HG02571 (cell line): Measurements from ENCODE around the gene ADH1C.
"Not testable (repeated sequence)": the region's sequence is repeated elsewhere in the genome, so short reads cannot be mapped to it uniquely, and the experiment has no call there.

Experiments
- ATAC-seq: cut with Tn5 transposase; IDR thresholded peaks from one replicate; pipeline ENCODE4 v1.9.1; 2021; ENCODE audit warnings: mild to moderate bottlenecking, moderate library complexity; ENCODE audit not compliant: unreplicated experiment

ADH1C gene

GRCh38 chr4:99359480-99360204 lies 7.1 kb upstream of the ADH1C start:
- no peak for ATAC-seq

DNA sequence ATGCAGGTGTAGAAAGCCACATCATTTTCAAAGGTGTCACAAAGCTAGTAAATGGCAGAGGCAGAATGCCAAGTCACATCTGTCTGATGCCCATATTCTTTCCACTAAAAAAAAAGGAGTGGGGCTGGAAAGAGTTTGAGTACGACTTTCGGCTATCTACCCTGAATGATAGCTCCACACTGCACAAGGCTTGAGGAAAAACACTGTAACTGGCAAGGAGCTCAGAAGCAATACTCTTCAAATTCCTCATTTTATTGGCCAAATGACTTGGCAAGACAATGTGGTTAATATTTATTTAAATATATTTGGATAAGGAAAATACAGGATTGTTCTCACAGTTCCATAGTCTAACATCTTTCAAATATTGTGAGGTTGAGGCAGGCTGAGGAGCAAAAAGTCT lies 5.4 kb upstream of the ADH1C start:
- no peak for ATAC-seq

- no peak for ATAC-seq
Observed at GRCh38 chr4:99356992-99357391, 4.4 kb upstream of the ADH1C start.

GRCh38 chr4:99356149-99356548 lies 3.6 kb upstream of the ADH1C start:
- not testable (repeated sequence) for ATAC-seq

GRCh38 chr4:99351487-99351886 lies 1.1 kb downstream of the ADH1C start:
- ATAC-seq = no peak

DNA sequence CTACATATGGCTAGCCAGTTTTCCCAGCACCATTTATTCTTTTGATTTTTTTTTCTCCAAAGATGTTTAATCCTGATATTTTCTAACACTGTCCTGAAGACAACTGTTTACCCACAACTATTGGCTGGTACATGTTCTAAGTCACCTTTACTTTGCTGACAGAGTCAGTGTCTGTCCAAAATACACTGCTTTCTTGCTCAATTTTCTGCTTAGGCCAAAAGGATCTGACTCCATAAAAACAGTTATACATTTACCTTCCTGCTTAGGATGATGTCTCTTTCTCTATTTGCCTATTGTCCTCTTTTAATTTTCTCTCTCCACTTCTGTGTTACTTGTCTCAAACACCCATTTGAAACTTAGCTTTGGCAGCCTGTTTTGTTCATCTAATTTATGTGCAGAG lies 3.2 kb downstream of the ADH1C start:
- no peak for ATAC-seq

DNA sequence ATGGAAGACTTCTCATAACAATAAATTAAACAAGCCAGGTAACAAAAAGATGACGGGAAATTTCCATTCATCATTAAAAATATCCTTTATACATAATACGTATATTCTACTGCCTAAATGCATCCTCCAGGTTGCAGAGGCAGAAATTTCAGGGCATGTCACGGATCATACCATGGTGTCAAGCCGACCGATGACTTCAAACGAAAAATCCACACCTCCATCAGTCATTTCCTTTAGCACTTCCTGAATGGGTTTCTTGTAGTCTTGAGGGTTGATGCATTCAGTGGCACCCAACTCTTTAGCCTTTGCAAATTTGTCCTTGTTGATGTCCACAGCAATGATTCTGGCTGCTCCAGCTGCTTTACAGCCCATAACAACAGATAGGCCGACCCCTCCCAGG lies 9.9 kb downstream of the ADH1C start:
- ATAC-seq = not testable (repeated sequence)

- ATAC-seq = no peak
Observed at GRCh38 chr4:99341426-99341825, 11.1 kb downstream of the ADH1C start.

DNA sequence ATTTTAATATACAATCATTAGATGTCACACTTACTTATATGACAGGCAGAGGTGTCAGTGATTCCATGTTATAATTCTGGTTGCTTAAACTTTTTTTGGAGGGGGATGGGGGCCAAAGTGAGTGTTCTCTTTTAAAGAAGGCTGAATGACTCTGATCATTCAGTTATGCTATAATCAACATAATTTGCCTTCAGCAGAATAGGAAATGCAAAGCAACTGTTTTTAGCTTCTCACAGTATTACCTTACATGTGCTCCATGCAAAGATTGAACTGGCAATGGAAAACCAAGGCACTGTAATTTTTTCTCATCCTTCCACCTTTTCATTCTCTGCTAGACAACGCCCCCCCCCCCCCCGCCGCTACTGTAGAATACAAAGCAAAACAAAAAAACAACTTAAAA lies 13.4 kb downstream of the ADH1C start:
- ATAC-seq = no peak

DNA sequence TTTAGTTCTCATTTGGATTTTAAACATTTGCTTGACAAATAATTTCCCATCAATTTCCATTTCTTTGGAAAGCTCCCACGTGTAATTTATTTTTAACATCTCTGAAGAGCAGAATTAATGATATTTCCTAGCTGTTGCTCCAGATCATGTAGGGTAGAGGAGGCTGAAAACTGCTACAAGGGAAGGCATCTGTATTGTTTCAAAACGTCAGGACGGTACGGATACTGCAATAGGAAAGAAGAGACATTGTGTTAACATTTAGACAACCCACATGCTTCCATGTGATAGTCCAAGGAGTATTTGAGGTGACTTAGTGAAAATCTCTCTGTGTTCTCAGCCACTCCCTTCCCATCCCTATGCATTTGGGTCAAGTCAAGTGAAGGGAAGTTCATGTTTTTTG lies 16.0 kb downstream of the ADH1C start:
- ATAC-seq = no peak

DNA sequence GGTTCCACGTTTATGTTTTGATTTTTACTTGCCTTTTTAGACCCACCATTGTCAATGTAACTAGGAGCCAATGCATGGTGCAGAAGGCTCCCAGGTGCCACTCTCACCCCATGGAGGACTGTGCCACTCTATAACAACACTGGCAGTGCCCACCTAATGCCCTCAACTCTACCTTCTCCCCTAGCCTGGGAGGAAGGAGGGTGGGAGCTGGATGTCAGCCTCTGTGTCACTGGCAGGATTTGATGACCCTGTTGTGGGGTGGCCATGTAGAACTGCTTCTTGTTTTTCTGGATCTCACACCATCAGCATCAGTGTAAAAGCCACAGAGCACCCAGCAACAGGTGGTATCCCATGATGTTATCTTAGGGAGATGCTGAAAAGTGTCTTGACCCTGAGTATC lies 17.7 kb downstream of the ADH1C start:
- ATAC-seq = no peak

DNA sequence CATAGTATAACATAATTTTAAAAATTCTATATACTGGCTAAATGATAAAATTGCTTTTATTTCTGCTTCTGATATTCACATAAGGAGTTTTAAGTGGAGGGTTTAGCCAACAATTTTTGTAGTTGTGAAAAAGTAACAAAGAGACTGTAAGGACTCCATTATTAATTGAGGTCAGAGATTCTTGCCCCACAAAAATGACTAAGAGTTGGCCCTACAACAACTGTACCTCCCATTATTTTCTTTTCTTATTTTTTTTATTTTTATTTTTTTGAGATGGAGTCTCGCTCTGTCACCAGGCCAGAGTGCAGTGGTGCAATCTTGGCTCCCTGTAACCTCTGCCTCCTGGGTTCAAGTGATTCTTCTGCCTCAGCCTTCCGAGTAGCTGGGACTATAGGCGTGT lies 21.9 kb downstream of the ADH1C start:
- ATAC-seq = no peak

- ATAC-seq = no peak
Observed at GRCh38 chr4:99329876-99330275, 22.7 kb downstream of the ADH1C start.

DNA sequence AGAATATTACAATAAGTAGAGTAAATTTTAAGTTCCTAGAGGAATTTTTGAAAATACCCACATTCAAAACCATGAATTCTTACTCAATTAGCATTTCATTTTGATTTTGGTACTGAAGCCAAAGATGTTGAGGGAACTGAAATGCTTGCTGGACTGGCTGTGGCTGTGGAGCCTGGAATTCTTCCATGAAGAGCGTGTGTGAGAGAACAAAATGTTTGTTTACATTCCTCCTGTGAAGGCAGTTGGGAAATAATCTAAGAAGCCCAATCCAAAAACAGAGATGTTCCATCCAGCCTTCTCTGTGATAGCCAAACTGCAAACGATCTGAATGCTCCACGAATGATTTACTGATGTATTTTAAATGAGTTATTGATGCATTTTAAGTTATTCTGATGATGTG lies 27.6 kb downstream of the ADH1C start:
- ATAC-seq = no peak

DNA sequence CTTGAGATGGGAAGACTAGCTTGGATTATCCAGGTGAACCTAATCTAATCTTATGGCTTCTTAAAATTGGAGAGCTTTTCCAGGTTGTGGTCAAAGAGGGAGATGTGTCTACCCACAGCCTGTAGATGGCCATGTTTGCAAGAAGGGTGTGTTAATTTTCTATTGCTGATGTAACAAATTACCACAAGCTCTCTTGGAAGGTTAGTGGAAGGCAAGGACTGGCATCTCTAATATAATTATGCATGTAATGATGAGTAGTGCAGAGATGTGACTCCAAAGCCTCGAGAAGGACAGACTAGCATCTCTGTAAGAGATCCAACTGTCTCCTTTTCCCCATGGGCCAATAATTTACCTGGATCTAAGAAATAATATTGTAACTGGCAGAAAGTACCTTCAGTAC lies 28.2 kb downstream of the ADH1C start:
- ATAC-seq = no peak

GRCh38 chr4:99323756-99324155 lies 28.8 kb downstream of the ADH1C start:
- ATAC-seq = no peak

GRCh38 chr4:99321241-99322191 lies 31.0 kb downstream of the ADH1C start, which contains the start of gene ADH1B:
TSS of gene ADH1B (minus strand) at chr4:99321401. CDS start at chr4:99321331, 70 bp downstream.
- no peak for ATAC-seq

DNA sequence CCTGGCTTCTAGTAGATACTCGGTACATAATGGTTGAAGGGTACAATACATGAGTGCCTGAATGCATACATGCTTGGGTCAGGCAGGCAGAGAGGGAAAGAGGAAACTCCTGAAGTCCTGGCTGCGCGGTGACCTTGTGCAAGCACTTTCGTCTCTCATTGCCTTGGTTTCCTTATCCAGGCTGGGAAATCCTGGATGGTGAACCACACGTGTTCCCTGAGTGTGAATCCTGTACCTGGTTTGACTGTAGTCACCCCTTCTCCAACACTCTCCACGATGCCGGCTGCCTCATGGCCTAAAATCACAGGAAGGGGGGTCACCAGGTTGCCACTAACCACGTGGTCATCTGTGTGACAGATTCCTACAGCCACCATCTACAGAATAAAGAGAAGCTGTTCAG lies 34.7 kb downstream of the ADH1C start:
- ATAC-seq = not testable (repeated sequence)

GRCh38 chr4:99317354-99317753 lies 35.2 kb downstream of the ADH1C start:
- no peak for ATAC-seq

GRCh38 chr4:99315839-99316238 lies 36.7 kb downstream of the ADH1C start:
- ATAC-seq = no peak

GRCh38 chr4:99314211-99314610 lies 38.3 kb downstream of the ADH1C start:
- ATAC-seq = no peak

GRCh38 chr4:99310389-99310788 lies 42.2 kb downstream of the ADH1C start:
- no peak for ATAC-seq
